Suprapubic skin (tissue), 4 donors: ENCODE data around the gene FBRS. TPM values are rescaled to one million over a fixed set of nuclear protein-coding genes. Genes with fewer than 3 reads are reported as not detected.

Experiments used
- DNase-seq, 2 donors: peaks; one replicate each; pipeline ENCODE4 v3.0.0-alpha.2; 2019; ENCODE audit warnings: low spot score in 2 of 2
- H3K27ac ChIP-seq: fragments of 200-600 bp; sonication (generic); one replicate; pipeline ENCODE4 v1.5.1; 2019
- H3K27me3 ChIP-seq: fragments of 200-600 bp; sonication (generic); one replicate; pipeline ENCODE4 v1.5.1; 2019
- H3K36me3 ChIP-seq: fragments of 200-600 bp; sonication (generic); one replicate; pipeline ENCODE4 v1.5.1; 2019
- H3K4me1 ChIP-seq: fragments of 200-600 bp; sonication (generic); one replicate; pipeline ENCODE4 v1.5.1; 2019
- H3K4me3 ChIP-seq: fragments of 200-600 bp; sonication (generic); one replicate; pipeline ENCODE4 v1.5.1; 2019; ENCODE audit warnings: mild to moderate bottlenecking
- H3K9me3 ChIP-seq: fragments of 200-600 bp; sonication (generic); one replicate; pipeline ENCODE4 v1.5.1; 2019
- CTCF ChIP-seq, 2 donors: fragments of 200-600 bp in 1 of 2; fragments of 450-650 bp in 1 of 2; sonication (generic) in 1 of 2; IDR thresholded peaks; one replicate each; pipeline ENCODE4 v1.5.1; 2016 to 2019; ENCODE audit warnings: antibody characterized with exemption in 2 of 2, mild to moderate bottlenecking in 1 of 2, moderate library complexity in 1 of 2
- EP300 ChIP-seq: sonication (generic); formaldehyde crosslinking; IDR thresholded peaks from one replicate; pipeline ENCODE4 v1.6.1; 2017; ENCODE audit warnings: antibody characterized with exemption
- POLR2A ChIP-seq, 2 donors: fragments of 450-650 bp; IDR thresholded peaks; one replicate each; pipeline ENCODE4 v1.6.1; 2017; ENCODE audit warnings: antibody characterized with exemption in 2 of 2, mild to moderate bottlenecking in 2 of 2, moderate library complexity in 2 of 2
- POLR2AphosphoS5 ChIP-seq, 3 donors: sonication (generic); formaldehyde crosslinking; IDR thresholded peaks; one replicate each; pipeline ENCODE4 v1.6.1; 2017; ENCODE audit warnings: antibody characterized with exemption in 3 of 3
- WGBS: methylation state at CpG from one replicate; pipeline ENCODE4 v1.1.5; 2018; 5-methylcytosine and 5-hydroxymethylcytosine counted together
- total RNA-seq, 4 donors: library from RNA; depleted of rRNA; stranded (reverse); fragments of >200 nt; gene quantifications; one replicate each; pipeline ENCODE4 v1.1.0, GENCODE V29; 2016

FBRS gene
- total RNA-seq = 10 to 100 TPM; 64.5 to 81.3 (median 73.1) TPM

GRCh38 chr16:30657866-30658730 lies at the start of gene FBRS:
Gene FBRS (plus strand): TSS chr16:30658431. CDS start chr16:30659519, 1,088 bp downstream.
- under 1% methylated on average over 23 of the region's 86 CpGs for WGBS
- no peaks in the 10 kb centered on the region for H3K27me3 ChIP-seq
- peak within 1 kb of the TSS; percentile 97 for H3K27ac ChIP-seq
- H3K4me3 ChIP-seq = peak within 1 kb of the TSS; percentile 65
- no peaks in the 10 kb centered on the region for H3K9me3 ChIP-seq
- peak; percentile 100 for DNase-seq
- peaks cover 53% of the 10 kb centered on the region for H3K36me3 ChIP-seq
- H3K4me1 ChIP-seq = peaks cover 46% of the 10 kb centered on the region
- TF ChIP-seq POLR2AphosphoS5 (IDR thresholded peaks at IDR 0.05) (peak; percentile 53 to 90 (median 75)), EP300 (no peak), POLR2A (IDR thresholded peaks at IDR 0.05) (peak; percentile 13 to 92), CTCF (IDR thresholded peaks at IDR 0.05) (peak in 1 of 2 donors; percentile 84)

GRCh38 chr16:30609002-30609925 lies 49.0 kb upstream of the FBRS start:
- Histone ChIP-seq H3K9me3 (no peaks in the 10 kb centered on the region), H3K27ac (peak overlapping the region; percentile 96), H3K27me3 (no peaks in the 10 kb centered on the region), H3K4me1 (peaks cover 21% of the 10 kb centered on the region), H3K36me3 (peaks cover 28% of the 10 kb centered on the region), H3K4me3 (peak overlapping the region; percentile 98)
- WGBS = 31% methylated on average over 18 of the region's 40 CpGs
- TF ChIP-seq CTCF (IDR thresholded peaks at IDR 0.05) (no peak), EP300 (no peak), POLR2A (IDR thresholded peaks at IDR 0.05) (no peak), POLR2AphosphoS5 (IDR thresholded peaks at IDR 0.05) (no peak)
- peak in 1 of 2 donors; percentile 80 for DNase-seq

- H3K36me3 ChIP-seq = peaks cover 18% of the 10 kb centered on the region
- under 1% methylated on average over 30 of the region's 63 CpGs for WGBS
- no peaks in the 10 kb centered on the region for H3K9me3 ChIP-seq
- H3K4me1 ChIP-seq = peaks cover 22% of the 10 kb centered on the region
- no peaks in the 10 kb centered on the region for H3K27me3 ChIP-seq
- DNase-seq = peak; percentile 97 to 98
- H3K4me3 ChIP-seq = peak within 1 kb of the TSS; percentile 98
- H3K27ac ChIP-seq = peak within 1 kb of the TSS; percentile 96
- peak in 1 of 2 donors; percentile 59 for TF ChIP-seq POLR2A (IDR thresholded peaks at IDR 0.05)
- no peak for TF ChIP-seq EP300
- no peak for TF ChIP-seq CTCF (IDR thresholded peaks at IDR 0.05)
- TF ChIP-seq POLR2AphosphoS5 (IDR thresholded peaks at IDR 0.05) = peak in 2 of 3 donors; percentile 11 to 72
These were observed 48.0 kb upstream of the FBRS start, which contains the start of gene ZNF689 for GRCh38 chr16:30609926-30610839. Gene ZNF689 (minus strand): TSS chr16:30610389. CDS start chr16:30610041, 348 bp downstream.

- H3K9me3 ChIP-seq = no peaks in the 10 kb centered on the region
- DNase-seq = no peak
- no peaks in the 10 kb centered on the region for H3K36me3 ChIP-seq
- peak; percentile 17 to 50 for TF ChIP-seq CTCF (IDR thresholded peaks at IDR 0.05)
- no peak for TF ChIP-seq POLR2A (IDR thresholded peaks at IDR 0.05)
- no peak overlapping the region for H3K27ac ChIP-seq
- no peaks in the 10 kb centered on the region for H3K27me3 ChIP-seq
- 54% methylated on average over 11 of the region's 12 CpGs for WGBS
- H3K4me3 ChIP-seq = no peak overlapping the region
- peaks cover 16% of the 10 kb centered on the region for H3K4me1 ChIP-seq
These were observed 42.7 kb upstream of the FBRS start for GRCh38 chr16:30615358-30616091.
